CD4-positive, alpha-beta T cell treated with Interleukin-15 for 1 hour (primary cell): ENCODE measurements around the gene GLYR1.
A peak's percentile ranks its signal among the peaks of the same experiment; 100 is the strongest.

Experiments
- DNase-seq: peaks from one replicate; pipeline ENCODE4 v3.0.0-alpha.2; 2020

GLYR1 gene

DNA sequence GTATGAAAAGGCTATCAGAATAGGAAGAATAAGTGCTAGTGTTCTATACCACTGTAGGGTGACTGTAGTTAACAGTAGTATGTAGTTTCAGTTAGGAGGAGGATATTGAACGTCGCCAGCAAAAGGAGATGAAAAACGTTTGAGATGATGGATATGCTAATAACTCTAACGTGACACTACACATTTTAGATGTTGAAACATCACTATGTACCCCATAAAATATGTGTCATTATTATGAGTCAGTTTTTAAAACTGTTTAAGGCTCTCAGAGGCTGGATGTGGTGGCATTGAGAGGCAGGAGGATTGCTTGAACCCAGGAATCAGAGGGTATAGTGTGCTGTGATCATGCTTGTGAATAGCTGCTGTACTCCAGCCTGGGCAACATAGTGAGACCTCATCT, 32.0 kb upstream of the GLYR1 start:
- DNase-seq, result no peak

DNA sequence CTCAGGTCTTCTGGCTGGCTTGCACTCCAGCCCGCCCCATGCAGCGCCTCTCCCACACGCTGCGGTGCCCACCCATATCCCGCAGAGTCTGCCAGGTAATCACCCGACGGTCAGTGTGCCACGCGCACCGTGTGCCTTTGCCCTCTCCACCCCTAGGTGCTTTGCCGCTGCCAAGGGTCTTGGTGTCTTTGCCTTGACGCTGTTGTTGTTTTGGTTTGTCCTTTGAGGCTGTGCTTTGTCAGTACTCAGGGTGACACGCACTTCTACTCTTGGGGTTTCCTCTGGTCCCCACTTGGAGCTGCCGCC, 30.2 kb upstream of the GLYR1 start:
- no peak for DNase-seq

DNA sequence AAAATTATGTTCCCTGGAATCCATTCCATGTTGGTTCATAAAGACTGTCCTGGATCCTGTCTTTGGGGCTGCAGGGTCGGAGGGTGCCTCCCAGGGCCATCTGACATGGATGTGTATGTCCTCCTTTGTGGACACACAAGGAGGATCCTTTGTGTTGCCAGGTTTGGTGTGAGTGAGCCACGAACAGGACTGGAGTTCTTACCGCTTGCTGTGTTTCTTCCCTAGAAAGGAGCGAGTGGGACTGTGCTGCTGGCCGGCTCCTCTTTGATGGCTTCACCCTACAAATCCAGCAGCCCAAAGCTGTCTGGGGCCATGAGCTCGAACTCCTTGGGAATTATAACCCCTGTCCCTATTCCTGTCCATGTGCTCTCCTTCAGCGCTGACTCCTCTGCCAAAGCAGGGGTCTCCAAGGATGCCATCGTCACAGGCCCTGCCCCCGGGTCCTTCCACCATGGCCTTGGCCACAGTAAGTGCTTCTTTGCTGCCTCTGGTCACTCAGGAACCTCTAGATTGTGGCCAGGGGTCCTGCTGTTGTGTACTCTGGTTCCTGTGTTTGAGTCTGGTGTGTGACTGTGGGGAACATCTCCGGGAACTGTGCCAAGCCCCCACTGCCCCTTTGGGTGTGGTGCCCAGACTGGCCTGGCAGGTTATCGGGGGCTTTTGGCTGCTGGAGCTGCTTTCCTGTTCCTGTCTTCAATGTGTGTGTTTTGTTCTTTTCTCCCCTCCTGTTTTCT, 29.7 kb upstream of the GLYR1 start:
- DNase-seq, result no peak

- DNase-seq, result no peak
These were observed 27.6 kb upstream of the GLYR1 start for GRCh38 chr16:4874666-4875065.

- no peak for DNase-seq
These were observed 26.0 kb upstream of the GLYR1 start for GRCh38 chr16:4873091-4873490.

GRCh38 chr16:4871071-4871470, 24.0 kb upstream of the GLYR1 start:
- no peak for DNase-seq

GRCh38 chr16:4870138-4870671, 23.1 kb upstream of the GLYR1 start:
- no peak for DNase-seq

DNA sequence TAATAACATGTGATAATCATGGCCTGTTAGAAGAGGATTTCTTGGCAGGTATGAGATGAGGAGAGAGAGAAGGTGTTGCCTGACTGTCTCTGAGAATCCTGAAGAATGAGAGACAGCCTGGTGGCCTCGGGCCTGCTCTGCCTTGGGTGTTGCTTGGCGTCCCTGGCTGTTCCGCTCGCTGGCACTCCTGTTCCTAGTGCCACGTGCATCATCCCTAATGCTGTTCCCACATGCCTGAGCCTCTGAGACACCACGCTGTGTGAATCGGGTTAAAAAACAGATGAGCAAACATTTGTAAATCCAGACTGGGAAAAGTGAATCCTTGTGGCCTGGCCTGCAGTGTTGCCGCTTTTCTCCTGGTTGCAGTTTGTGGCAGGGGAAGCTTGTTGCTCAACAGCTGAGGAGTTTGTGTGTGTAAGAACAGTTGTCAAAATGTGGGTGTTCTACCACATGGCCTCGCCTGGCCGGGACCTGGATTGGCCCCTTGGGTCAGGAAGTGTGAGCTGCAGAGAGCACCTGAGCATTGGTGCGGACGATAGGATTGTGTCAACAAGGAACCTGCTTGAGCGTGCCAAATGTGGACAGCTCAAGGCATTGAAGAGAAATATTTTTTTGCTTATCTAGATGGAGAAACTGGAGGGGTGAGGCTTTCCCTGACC, 22.2 kb upstream of the GLYR1 start:
- no peak for DNase-seq

DNA sequence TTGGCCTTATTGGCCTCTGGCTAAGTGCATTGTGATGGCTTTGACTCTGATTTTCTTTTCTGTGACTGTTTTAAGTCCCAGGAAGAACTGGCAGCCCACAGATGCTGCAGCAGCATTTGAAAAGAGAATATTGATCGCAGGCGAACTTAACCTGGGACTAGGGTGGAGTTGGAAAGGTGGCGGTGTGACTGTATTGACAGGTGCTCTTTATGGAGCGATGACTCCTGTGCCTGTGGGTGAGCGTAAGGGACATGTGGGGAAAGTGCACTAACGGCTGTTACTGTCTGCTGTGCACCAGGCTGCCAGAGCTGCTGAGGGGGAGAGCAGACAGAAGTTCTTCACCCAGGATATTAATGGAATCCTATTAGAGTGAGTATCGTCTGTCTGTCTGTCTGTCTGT, 21.4 kb upstream of the GLYR1 start:
- DNase-seq, result no peak

GRCh38 chr16:4868026-4868425, 20.9 kb upstream of the GLYR1 start:
- DNase-seq, result no peak

DNA sequence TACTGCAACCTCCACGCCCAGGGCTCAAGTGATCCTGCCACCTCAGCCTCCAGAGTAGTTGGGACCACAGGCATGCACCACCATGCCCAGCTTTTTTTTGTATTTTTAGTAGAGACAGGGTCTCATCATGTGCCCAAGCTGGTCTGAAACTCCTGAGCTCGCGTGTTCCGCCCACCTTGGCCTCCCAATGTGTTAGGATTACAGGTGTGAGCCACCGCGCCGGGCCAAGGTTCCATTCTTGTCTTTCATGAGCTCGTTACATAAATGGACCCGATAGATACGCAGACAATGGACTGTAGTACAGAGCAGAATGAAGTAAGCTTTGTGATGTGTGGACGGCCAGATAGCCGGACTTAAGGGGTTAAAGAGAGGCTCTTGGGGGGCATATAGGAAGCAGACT, 19.5 kb upstream of the GLYR1 start:
- DNase-seq, result no peak

DNA sequence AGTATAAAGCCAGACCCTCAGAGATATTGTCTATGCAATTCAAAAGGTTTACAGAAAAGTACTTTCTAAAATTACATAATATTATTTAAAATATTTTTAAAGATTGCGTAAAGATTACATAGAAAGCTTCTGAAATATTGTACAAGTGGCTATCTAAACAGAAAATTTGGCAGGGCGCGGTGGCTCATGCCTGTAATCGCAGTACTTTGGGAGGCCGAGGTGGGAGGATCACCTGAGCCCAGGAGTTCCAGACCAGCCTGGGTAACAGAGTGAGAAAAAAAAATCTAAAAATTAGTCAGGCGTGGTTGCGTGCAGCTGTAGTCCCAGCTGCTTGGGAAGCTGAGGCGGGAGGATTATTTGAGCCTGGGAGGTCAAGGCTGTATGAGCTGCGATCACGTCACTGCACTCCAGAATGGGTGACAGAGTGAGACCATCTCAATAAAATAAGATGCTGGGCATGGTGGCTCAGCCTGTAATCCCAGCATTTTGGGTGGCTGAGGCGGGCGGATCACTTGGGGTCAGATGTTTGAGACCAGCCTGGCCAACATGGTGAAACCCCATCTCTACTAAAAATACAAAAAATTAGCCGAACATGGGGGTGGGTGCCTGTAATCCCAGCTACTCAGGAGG, 18.3 kb upstream of the GLYR1 start:
- DNase-seq, result no peak

GRCh38 chr16:4864728-4865127, 17.6 kb upstream of the GLYR1 start:
- DNase-seq, result no peak

- no peak for DNase-seq
These were observed 15.6 kb upstream of the GLYR1 start for GRCh38 chr16:4862639-4863038.

- no peak for DNase-seq
These were observed 13.7 kb upstream of the GLYR1 start for GRCh38 chr16:4860727-4861342.

DNA sequence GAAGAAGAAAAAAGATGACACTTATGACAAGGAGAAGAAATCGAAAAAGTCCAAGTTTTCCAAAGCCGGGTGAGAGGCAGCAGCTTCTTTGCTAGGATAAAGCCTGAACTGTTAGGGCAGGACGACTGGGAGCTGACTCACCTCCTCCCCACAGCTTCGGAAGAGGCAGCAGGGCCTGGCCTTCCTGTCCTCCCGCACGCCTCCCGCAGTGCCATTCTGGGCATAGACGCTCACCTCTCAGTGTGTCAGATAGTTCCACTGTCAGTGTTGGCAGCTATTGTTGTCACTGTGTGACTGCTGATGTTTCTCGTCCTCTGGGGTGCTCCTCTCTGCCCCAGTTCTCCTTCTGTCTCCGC, 12.8 kb upstream of the GLYR1 start:
- no peak for DNase-seq

DNA sequence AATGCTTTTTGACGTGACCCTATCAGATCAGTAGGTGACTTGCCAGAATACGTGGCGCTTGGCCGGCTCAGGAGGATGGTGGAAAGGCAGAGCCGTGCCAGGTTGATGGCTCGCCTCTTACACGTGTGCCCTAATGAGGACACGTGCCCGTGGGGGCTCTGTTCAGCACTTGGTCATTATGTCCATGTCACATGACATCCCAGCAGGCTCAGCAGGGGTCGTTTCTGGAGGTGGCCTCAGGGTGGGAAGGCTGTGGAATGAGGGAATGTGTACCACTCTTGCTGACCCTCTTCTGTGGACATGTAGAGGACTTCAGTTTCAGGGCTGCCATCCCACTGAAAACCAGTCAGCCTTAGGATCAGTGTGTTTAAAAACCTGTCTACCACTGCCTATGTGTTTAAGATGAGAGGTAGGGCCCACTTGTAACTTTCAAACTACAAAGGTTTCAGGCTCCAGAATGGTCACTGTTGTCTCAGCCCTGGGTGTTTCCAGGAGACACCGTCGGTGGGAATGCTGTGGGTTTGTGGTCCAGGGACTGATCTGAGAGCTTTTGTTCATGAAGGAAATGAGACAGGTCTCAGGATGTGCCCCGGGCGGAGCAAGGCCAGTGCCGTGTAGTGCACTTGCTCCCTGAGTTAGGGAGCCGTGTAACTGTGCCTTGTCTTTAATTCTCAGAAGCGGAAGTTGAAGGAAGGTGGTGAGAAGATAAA, 12.3 kb upstream of the GLYR1 start:
- no peak for DNase-seq

GRCh38 chr16:4855804-4856203, 8.7 kb upstream of the GLYR1 start:
- DNase-seq, result no peak

DNA sequence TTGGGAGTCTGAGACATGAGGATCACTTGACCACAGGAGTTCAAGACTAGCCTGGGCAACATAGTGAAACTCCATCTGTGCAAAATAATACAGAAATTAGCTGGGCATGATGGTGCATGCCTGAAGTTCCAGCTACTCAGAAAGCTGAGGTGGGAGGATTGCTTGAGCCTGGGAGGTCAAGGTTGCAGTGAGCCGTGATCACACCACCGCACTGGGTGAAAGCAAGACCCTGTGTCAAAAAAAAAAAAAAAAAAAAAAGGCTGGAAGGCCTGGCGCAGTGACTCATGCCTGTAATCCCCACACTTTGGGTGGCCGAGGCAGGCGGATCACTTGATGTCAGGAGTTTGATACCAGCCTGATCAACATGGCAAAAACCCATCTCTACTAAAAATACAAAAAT, 8.3 kb upstream of the GLYR1 start:
- DNase-seq, result no peak

- no peak for DNase-seq
These were observed 5.3 kb upstream of the GLYR1 start for GRCh38 chr16:4852221-4852872.

- no peak for DNase-seq
These were observed 3.1 kb upstream of the GLYR1 start for GRCh38 chr16:4850211-4850610.

- peak; percentile 24 for DNase-seq
These were observed 893 bp upstream of the GLYR1 start for GRCh38 chr16:4847774-4848587.
